NB4 (cell line): ENCODE results near the gene TCF12.

Source experiments
- DNase-seq: peaks from one replicate; pipeline ENCODE4 v3.0.0; 2010; ENCODE audit warnings: low read depth
- H3K4me3 ChIP-seq: one replicate; pipeline ENCODE4 v1.5.1; 2011; ENCODE audit warnings: mild to moderate bottlenecking, low read depth, low read length, moderate library complexity
- CTCF ChIP-seq: IDR thresholded peaks from one replicate; pipeline ENCODE4 v1.5.1; 2012; ENCODE audit warnings: low read depth, low read length
- MYC ChIP-seq: IDR thresholded peaks from 2 replicates; pipeline ENCODE4 v1.6.1; 2011; ENCODE audit warnings: low read depth, low read length
- POLR2A ChIP-seq: IDR thresholded peaks from 2 replicates; pipeline ENCODE4 v1.6.1; 2011; ENCODE audit warnings: mild to moderate bottlenecking; ENCODE audit not compliant: insufficient read length; ENCODE audit errors: extremely low read depth
- TF ChIP-seq, protein P1 (sequence below): IDR thresholded peaks from 2 replicates; pipeline ENCODE4 v1.6.1; 2011; ENCODE audit warnings: low read depth, low read length

TCF12 gene

GRCh38 chr15:57297630-57298029 is 379.2 kb downstream of the TCF12 start:
- DNase-seq, result no peak
- no peak overlapping the region for H3K4me3 ChIP-seq
- TF ChIP-seq POLR2A, result no peak
- no peak for TF ChIP-seq MYC
- TF ChIP-seq CTCF, result no peak
- TF ChIP-seq, protein P1, sequence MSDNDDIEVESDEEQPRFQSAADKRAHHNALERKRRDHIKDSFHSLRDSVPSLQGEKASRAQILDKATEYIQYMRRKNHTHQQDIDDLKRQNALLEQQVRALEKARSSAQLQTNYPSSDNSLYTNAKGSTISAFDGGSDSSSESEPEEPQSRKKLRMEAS, result no peak

DNA sequence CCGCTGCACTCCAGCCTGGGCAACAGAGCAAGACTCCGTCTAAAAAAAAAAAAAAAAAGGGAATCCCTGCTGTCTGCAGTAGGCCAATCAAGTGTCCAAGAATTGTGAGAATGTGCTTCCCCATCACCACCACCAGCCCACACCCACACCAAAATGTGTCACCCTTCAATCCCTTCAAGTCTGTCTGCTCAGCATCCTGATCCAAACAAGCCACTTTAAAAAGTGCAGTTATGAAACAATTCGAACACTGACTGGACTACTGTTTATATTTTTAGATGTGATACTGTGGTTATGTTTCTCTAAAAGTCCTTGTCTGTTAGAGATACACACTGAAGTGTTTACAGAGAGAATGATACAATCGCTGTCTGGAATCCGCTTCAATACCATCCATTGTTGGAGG is 379.8 kb downstream of the TCF12 start:
- DNase-seq, result no peak
- no peak overlapping the region for H3K4me3 ChIP-seq
- TF ChIP-seq POLR2A, result no peak
- TF ChIP-seq MYC, result no peak
- TF ChIP-seq, protein P1, result no peak
- no peak for TF ChIP-seq CTCF

DNA sequence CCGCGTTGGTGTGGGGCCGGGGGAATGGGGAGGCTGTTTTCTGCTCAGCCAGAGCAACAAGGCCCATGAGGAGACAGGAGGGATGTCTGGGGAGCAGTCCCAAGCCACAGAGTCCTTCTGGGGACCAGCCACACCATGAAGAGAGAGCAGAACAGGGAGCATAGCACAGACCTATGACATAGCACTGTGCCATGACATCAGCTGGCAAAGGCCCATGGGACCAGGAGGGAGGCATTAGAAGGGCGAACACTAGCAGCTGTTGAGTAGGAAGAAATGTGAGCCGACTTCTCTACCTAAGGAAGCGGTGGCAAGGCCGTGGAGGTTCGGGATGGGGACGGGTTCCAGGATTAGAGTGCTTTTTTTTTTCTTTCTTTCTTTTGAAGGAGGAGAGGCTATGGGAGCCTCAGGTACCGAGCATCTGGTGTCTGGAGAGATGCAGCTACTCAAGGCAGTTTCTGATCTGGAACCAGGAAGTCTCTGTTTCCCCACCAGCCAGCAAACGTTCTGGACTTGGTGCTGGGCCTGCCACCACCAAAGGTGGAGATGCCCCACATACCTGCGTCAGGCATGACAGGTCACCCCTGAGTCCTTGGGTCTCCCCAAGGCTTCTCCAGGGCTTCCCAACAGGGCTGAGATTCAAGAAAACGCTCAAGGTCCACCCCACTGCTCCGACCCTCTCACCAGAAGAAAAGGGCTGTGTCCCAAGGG is 380.6 kb downstream of the TCF12 start:
- TF ChIP-seq POLR2A, result no peak
- TF ChIP-seq, protein P1, result no peak
- TF ChIP-seq MYC, result no peak
- no peak for TF ChIP-seq CTCF
- DNase-seq, result peak; percentile 48
- H3K4me3 ChIP-seq, result no peak overlapping the region

DNA sequence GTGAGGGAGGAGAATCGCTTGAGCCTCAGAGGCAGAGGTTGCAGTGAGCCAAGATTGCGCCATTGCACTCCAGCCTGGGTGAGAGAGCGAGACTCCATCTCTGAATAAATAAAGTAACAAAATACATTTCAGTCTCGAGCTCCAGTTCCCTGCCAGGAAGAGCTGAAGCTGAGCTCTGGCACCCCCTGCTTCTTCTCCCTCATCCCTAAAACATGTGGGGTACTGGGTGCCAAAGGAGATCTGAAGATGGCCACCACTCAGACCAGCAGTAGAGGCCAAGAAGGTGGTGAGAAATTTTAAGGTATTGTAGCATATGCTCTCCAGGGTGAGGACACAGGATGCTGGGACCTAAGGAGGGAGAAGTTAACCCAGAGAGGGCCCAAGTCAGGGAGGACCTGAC is 382.9 kb downstream of the TCF12 start:
- peak overlapping the region; percentile 74 for H3K4me3 ChIP-seq
- TF ChIP-seq MYC, result peak; percentile 7; the same call in 1 of the 2 replicates
- TF ChIP-seq POLR2A, result no peak
- DNase-seq, result peak; percentile 74

DNA sequence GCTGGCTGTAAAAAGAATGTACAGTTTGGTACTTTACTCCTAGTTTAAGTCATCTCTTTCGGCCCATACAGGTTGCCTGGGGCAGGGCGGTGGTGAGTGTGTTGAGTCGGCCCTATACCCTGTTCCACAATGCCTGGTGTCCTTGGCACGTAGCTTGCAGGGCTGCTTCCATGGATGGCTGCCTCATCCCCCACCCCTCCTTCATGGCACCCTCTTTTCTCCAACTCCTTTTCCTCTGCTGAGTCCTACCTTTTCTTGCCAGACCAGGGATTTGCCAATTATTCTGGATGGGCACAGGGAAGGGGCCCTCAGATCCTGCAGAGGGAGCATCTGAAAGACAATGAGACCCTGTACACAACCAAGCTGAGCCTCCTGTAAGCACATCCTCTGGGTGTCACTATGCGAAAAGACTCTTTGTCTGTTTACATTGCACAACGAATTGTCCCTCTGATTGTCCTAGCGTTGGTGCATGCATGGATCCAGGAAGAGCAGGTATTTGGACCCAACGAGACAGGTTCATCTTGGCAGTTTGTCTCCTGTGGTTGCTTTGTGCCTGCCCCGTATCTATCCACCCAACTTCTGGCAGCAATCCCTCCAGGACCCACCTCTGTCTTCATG is 384.3 kb downstream of the TCF12 start:
- DNase-seq, result peak; percentile 69
- TF ChIP-seq, protein P1, result peak; percentile 12; the same call in 1 of the 2 replicates
- TF ChIP-seq CTCF, result no peak
- H3K4me3 ChIP-seq, result peak overlapping the region; percentile 74

DNA sequence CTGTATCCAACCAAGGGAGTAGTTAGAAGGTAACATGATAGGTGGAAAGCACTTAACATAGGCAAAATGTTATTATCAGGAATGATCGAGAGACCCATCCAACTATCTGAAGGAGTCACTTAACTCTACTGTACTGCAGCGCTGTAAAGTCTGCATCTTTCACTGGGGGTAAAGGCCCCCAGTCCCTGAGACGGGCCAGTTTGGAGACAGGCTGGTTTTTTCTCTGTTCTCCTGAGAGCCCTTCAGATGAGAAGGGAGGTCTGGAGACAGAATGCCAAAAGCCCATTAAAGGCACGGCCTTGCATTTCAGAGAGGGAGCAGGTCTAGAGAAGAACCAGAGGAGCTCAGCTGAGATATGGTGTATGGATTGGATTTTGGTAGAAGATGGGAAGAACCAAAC is 386.6 kb downstream of the TCF12 start:
- peak overlapping the region; percentile 74 for H3K4me3 ChIP-seq
- TF ChIP-seq MYC, result no peak
- no peak for TF ChIP-seq POLR2A
- no peak for TF ChIP-seq CTCF
- TF ChIP-seq, protein P1, result no peak
- DNase-seq, result no peak
